Liver (tissue), 9 donors: ENCODE data around the gene HSD17B1. TPM values are rescaled to one million over a fixed set of nuclear protein-coding genes. Genes with fewer than 3 reads are reported as not detected.

Source experiments
- DNase-seq: peaks from one replicate; pipeline ENCODE4 v3.0.0-alpha.2; 2017; ENCODE audit warnings: low spot score
- H3K27ac ChIP-seq, 2 donors: one replicate each; pipeline ENCODE4 v1.7.0; 2013; ENCODE audit warnings: inconsistent platforms in 2 of 2, low read length in 2 of 2, control low read depth in 1 of 2, low read depth in 1 of 2, mild to moderate bottlenecking in 1 of 2
- H3K27me3 ChIP-seq, 4 donors: one replicate each; pipeline versions ENCODE4 v1.6.1 to v1.7.0; 2013; ENCODE audit warnings: low read length in 3 of 4, inconsistent platforms in 1 of 4, mild to moderate bottlenecking in 1 of 4, moderate library complexity in 1 of 4; ENCODE audit not compliant: control insufficient read depth in 4 of 4, insufficient read depth in 4 of 4
- H3K36me3 ChIP-seq, 4 donors: one replicate each; pipeline versions ENCODE4 v1.6.1 to v1.7.0; 2013; ENCODE audit warnings: low read length in 3 of 4, mild to moderate bottlenecking in 3 of 4, low read depth in 1 of 4, moderate library complexity in 1 of 4; ENCODE audit not compliant: control insufficient read depth in 4 of 4, insufficient read depth in 3 of 4
- H3K4me1 ChIP-seq, 4 donors: one replicate each; pipeline versions ENCODE4 v1.6.1 to v1.7.0; 2013; ENCODE audit warnings: low read length in 3 of 4, mild to moderate bottlenecking in 3 of 4, moderate library complexity in 1 of 4; ENCODE audit not compliant: control insufficient read depth in 4 of 4, insufficient read depth in 4 of 4
- H3K4me3 ChIP-seq, 3 donors: one replicate each; pipeline versions ENCODE4 v1.6.1 to v1.7.0; 2013; ENCODE audit warnings: low read length in 3 of 3, control low read depth in 1 of 3, low read depth in 1 of 3, mild to moderate bottlenecking in 1 of 3
- H3K9ac ChIP-seq, 2 donors: one replicate each; pipeline ENCODE4 v1.7.0; 2013; ENCODE audit warnings: low read length in 2 of 2, mild to moderate bottlenecking in 2 of 2, moderate library complexity in 2 of 2, control low read depth in 1 of 2, low read depth in 1 of 2
- H3K9me3 ChIP-seq, 4 donors: one replicate each; pipeline versions ENCODE4 v1.6.1 to v1.7.0; 2013; ENCODE audit warnings: low read length in 3 of 4; ENCODE audit not compliant: control insufficient read depth in 4 of 4
- EGR1 ChIP-seq, 2 donors: IDR thresholded peaks; 2 replicates each; pipeline ENCODE4 v1.6.1; 2016 to 2018; ENCODE audit warnings: antibody characterized with exemption in 2 of 2, low read depth in 2 of 2
- FOXA1 ChIP-seq: IDR thresholded peaks from 2 replicates; pipeline ENCODE4 v1.6.1; 2016; ENCODE audit warnings: antibody characterized with exemption
- FOXA2 ChIP-seq: IDR thresholded peaks from 2 replicates; pipeline ENCODE4 v1.6.1; 2016; ENCODE audit warnings: antibody characterized with exemption
- GABPA ChIP-seq, 2 donors: IDR thresholded peaks in 1 of 2; conservative IDR thresholded peaks in 1 of 2; 2 replicates each; pipeline ENCODE4 v1.6.1; 2016; ENCODE audit warnings: antibody characterized with exemption in 2 of 2, mild to moderate bottlenecking in 1 of 2, moderate library complexity in 1 of 2
- HNF4A ChIP-seq, 2 donors: conservative IDR thresholded peaks; 2 replicates each; pipeline ENCODE4 v1.6.1; 2016; ENCODE audit warnings: antibody characterized with exemption in 2 of 2, mild to moderate bottlenecking in 2 of 2
- JUND ChIP-seq, 2 donors: IDR thresholded peaks; 2 replicates each; pipeline ENCODE4 v1.6.1; 2016; ENCODE audit warnings: antibody characterized with exemption in 2 of 2
- NR2F2 ChIP-seq: IDR thresholded peaks from 2 replicates; pipeline ENCODE4 v1.6.1; 2016; ENCODE audit warnings: antibody characterized with exemption
- RAD21 ChIP-seq, 2 donors: IDR thresholded peaks; 2 replicates each; pipeline ENCODE4 v1.6.1; 2016; ENCODE audit warnings: antibody characterized with exemption in 2 of 2, mild to moderate bottlenecking in 2 of 2
- RXRA ChIP-seq, 2 donors: IDR thresholded peaks; 2 replicates each; pipeline ENCODE4 v1.6.1; 2017 to 2018; ENCODE audit warnings: antibody characterized with exemption in 2 of 2, mild to moderate bottlenecking in 1 of 2
- SP1 ChIP-seq: IDR thresholded peaks from 2 replicates; pipeline ENCODE4 v1.6.1; 2018; ENCODE audit warnings: antibody characterized with exemption, mild to moderate bottlenecking
- WGBS: extraction: QIAGEN DNeasy Blood & Tissue Kit; methylation state at CpG from one replicate; pipeline ENCODE4 v1.1.7; 2013; 5-methylcytosine and 5-hydroxymethylcytosine counted together
- polyA plus RNA-seq, 2 donors: library from polyadenylated mRNA; stranded (reverse) in 1 of 2; unstranded in 1 of 2; fragments of 200-250 nt in 1 of 2; fragments of >200 nt in 1 of 2; fragmentation: Nextera tagmentation in 1 of 2; extraction: Ambion mirVana in 1 of 2; gene quantifications; one replicate each; pipeline versions ENCODE4 v1.2.1 to v1.2.3, GENCODE V29; 2013 to 2015
- total RNA-seq, 2 donors: library from RNA; depleted of rRNA; stranded (reverse); fragments of >200 nt; gene quantifications; one replicate each; pipeline ENCODE4 v1.2.3, GENCODE V29; 2014
- TF ChIP-seq, protein P1 (sequence below): IDR thresholded peaks from 2 replicates; pipeline ENCODE4 v1.6.1; 2016; ENCODE audit warnings: antibody characterized with exemption, mild to moderate bottlenecking
- TF ChIP-seq, protein P2 (sequence below): fragments of 150-350 bp; IDR thresholded peaks from 2 replicates; pipeline ENCODE4 v1.5.1; 2017; ENCODE audit warnings: improper control_type of control experiment, low read depth, low read length; ENCODE audit not compliant: missing input control
- TF ChIP-seq, protein P3 (sequence below): IDR thresholded peaks from 2 replicates; pipeline ENCODE4 v1.6.1; 2016; ENCODE audit warnings: antibody characterized with exemption
- TF ChIP-seq, protein P4 (sequence below): IDR thresholded peaks from 2 replicates; pipeline ENCODE4 v1.6.1; 2016; ENCODE audit warnings: antibody characterized with exemption
- donor health status: healthy.
- donor health status: healthy.
- donor health status: healthy.
- donor health status: healthy.
- donor health status: healthy.

Gene HSD17B1
- total and polyA plus RNA-seq, 4 donors, result 0.67 to 1.8 (median 1.0) TPM

DNA sequence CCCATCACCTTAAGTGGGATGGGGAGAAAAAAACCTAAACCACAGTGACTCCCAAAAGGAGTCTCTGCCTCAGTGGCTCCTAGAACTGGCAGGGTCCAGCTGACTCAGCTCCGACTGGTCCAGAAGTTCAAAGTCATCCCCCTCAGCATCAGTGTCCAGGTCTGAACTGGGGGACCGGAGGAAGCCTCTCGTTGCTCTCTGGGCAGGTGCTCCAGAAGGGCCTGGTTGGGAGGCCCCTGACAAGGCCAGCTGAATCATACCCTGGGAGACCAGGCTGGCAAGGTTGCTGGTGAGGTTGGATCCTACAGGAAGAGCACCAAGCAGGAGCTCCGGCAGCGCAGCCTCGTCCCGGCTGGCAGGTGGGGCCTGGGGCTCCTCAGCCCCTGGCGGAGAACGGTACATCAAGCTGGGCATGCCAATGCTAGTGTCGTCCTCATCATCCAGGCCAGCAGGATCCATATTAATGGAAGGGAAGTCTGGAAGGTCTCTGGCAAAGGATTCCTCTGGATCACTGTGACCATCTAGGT, 29.1 kb downstream of the HSD17B1 start (continued):
- TF ChIP-seq, protein P1, sequence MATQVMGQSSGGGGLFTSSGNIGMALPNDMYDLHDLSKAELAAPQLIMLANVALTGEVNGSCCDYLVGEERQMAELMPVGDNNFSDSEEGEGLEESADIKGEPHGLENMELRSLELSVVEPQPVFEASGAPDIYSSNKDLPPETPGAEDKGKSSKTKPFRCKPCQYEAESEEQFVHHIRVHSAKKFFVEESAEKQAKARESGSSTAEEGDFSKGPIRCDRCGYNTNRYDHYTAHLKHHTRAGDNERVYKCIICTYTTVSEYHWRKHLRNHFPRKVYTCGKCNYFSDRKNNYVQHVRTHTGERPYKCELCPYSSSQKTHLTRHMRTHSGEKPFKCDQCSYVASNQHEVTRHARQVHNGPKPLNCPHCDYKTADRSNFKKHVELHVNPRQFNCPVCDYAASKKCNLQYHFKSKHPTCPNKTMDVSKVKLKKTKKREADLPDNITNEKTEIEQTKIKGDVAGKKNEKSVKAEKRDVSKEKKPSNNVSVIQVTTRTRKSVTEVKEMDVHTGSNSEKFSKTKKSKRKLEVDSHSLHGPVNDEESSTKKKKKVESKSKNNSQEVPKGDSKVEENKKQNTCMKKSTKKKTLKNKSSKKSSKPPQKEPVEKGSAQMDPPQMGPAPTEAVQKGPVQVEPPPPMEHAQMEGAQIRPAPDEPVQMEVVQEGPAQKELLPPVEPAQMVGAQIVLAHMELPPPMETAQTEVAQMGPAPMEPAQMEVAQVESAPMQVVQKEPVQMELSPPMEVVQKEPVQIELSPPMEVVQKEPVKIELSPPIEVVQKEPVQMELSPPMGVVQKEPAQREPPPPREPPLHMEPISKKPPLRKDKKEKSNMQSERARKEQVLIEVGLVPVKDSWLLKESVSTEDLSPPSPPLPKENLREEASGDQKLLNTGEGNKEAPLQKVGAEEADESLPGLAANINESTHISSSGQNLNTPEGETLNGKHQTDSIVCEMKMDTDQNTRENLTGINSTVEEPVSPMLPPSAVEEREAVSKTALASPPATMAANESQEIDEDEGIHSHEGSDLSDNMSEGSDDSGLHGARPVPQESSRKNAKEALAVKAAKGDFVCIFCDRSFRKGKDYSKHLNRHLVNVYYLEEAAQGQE, result no peak

DNA sequence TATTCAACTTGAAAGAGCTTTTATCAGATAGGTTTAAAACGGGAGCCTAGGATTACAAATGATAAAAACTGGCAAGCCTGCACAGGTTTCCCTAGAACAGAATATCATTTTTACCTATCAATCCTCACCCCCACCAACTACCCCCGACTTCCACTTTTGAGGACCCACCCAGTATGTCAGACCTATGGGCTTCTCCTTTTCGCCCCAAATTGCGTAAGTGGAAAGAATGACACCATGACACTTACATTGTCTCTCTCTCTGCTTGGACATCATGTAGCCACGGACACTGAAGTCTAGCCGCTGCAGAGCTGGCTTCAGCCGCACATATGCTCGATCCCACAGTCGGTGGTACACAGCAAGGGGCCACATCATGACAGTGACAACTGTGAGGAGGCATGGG, 32.2 kb downstream of the HSD17B1 start:
- no peak overlapping the region for H3K27ac ChIP-seq
- no peak overlapping the region for H3K4me3 ChIP-seq
- H3K9ac ChIP-seq, result no peak overlapping the region
- H3K36me3 ChIP-seq, result peaks cover 19 to 76% (median 62%) of the 10 kb centered on the region in 4 donors
- no peaks in the 10 kb centered on the region for H3K9me3 ChIP-seq
- no peak for DNase-seq
- H3K4me1 ChIP-seq, result peaks cover 0 to 3% (median 0%) of the 10 kb centered on the region in 4 donors
- WGBS, result 77% methylated on average over 9 of the region's 9 CpGs
- TF ChIP-seq FOXA2 (no peak), HNF4A (conservative IDR thresholded peaks at IDR 0.05) (no peak)
- no peaks in the 10 kb centered on the region for H3K27me3 ChIP-seq

DNA sequence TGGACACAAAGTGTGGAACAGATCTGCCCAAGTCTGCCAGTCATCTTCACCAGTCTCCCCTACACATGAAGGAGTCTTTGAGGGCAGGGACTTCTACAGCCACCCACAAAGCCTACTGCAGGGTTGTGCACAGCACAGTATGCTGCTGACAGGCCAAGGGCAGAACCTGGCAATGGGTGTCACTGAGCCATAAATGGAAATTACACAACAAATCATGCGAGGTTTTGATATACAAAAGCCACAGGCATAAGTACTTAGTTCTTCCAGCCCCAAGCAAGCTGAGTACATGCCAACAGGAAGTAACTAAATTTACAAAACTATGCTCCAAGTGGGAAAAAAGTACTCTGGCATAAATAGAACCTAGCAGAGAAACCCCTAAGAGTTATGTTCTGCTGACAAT, 32.6 kb downstream of the HSD17B1 start:
- no peak overlapping the region for H3K4me3 ChIP-seq
- H3K4me1 ChIP-seq, result peaks cover 0 to 3% (median 0%) of the 10 kb centered on the region in 4 donors
- 67% methylated on average over 1 of the region's 1 CpG for WGBS
- no peak for TF ChIP-seq RAD21 (IDR thresholded peaks at IDR 0.05)
- TF ChIP-seq FOXA2, result no peak
- TF ChIP-seq, protein P2, sequence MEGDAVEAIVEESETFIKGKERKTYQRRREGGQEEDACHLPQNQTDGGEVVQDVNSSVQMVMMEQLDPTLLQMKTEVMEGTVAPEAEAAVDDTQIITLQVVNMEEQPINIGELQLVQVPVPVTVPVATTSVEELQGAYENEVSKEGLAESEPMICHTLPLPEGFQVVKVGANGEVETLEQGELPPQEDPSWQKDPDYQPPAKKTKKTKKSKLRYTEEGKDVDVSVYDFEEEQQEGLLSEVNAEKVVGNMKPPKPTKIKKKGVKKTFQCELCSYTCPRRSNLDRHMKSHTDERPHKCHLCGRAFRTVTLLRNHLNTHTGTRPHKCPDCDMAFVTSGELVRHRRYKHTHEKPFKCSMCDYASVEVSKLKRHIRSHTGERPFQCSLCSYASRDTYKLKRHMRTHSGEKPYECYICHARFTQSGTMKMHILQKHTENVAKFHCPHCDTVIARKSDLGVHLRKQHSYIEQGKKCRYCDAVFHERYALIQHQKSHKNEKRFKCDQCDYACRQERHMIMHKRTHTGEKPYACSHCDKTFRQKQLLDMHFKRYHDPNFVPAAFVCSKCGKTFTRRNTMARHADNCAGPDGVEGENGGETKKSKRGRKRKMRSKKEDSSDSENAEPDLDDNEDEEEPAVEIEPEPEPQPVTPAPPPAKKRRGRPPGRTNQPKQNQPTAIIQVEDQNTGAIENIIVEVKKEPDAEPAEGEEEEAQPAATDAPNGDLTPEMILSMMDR, result no peak
- TF ChIP-seq, protein P3, sequence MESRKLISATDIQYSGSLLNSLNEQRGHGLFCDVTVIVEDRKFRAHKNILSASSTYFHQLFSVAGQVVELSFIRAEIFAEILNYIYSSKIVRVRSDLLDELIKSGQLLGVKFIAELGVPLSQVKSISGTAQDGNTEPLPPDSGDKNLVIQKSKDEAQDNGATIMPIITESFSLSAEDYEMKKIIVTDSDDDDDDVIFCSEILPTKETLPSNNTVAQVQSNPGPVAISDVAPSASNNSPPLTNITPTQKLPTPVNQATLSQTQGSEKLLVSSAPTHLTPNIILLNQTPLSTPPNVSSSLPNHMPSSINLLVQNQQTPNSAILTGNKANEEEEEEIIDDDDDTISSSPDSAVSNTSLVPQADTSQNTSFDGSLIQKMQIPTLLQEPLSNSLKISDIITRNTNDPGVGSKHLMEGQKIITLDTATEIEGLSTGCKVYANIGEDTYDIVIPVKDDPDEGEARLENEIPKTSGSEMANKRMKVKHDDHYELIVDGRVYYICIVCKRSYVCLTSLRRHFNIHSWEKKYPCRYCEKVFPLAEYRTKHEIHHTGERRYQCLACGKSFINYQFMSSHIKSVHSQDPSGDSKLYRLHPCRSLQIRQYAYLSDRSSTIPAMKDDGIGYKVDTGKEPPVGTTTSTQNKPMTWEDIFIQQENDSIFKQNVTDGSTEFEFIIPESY, result no peak
- no peak for TF ChIP-seq FOXA1
- no peak for TF ChIP-seq SP1
- no peak for TF ChIP-seq EGR1 (IDR thresholded peaks at IDR 0.05; ENCODE audit: low read depth in 2 of 2)
- TF ChIP-seq, protein P4, sequence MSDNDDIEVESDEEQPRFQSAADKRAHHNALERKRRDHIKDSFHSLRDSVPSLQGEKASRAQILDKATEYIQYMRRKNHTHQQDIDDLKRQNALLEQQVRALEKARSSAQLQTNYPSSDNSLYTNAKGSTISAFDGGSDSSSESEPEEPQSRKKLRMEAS, result no peak
- TF ChIP-seq, protein P1, result no peak
- TF ChIP-seq RXRA (IDR thresholded peaks at IDR 0.05), result no peak
- TF ChIP-seq GABPA (IDR thresholded peaks at IDR 0.05 in 1 of 2, conservative IDR thresholded peaks at IDR 0.05 in 1 of 2), result no peak
- TF ChIP-seq NR2F2, result no peak
- TF ChIP-seq JUND (IDR thresholded peaks at IDR 0.05), result no peak
- no peak for TF ChIP-seq HNF4A (conservative IDR thresholded peaks at IDR 0.05)
- H3K36me3 ChIP-seq, result peaks cover 20 to 76% (median 61%) of the 10 kb centered on the region in 4 donors
- DNase-seq, result no peak
- H3K27me3 ChIP-seq, result no peaks in the 10 kb centered on the region
- no peak overlapping the region for H3K9ac ChIP-seq
- H3K27ac ChIP-seq, result no peak overlapping the region
- no peaks in the 10 kb centered on the region for H3K9me3 ChIP-seq
